ENCODE results near the gene ABCC3.

Gene ABCC3

GRCh38 chr17:50604513-50604912 is 30.2 kb upstream of the ABCC3 start:
- DNase-seq (ENCODE audit: low read depth in 2 of 2), result no peak

DNA sequence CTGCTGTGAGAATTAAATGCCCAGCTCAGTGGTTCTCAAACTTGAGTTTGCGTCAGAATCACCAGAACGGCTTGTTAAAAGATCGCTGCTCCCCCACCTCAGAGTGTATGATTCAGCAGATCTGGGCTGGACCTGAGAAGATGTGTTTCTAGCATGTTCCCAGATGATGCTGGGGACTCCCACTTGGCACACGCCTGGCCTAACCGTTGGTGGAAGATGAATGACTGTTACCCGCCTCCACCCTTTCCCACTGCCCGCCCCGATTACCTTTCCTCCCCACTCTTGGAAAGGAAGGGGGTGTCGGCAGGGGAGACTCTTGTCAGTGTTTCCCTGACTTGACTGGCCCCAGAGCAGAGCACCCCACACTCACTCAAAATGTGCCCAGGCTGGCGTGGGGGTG is 29.3 kb upstream of the ABCC3 start:
- DNase-seq (ENCODE audit: low read depth in 2 of 2), result no peak

DNA sequence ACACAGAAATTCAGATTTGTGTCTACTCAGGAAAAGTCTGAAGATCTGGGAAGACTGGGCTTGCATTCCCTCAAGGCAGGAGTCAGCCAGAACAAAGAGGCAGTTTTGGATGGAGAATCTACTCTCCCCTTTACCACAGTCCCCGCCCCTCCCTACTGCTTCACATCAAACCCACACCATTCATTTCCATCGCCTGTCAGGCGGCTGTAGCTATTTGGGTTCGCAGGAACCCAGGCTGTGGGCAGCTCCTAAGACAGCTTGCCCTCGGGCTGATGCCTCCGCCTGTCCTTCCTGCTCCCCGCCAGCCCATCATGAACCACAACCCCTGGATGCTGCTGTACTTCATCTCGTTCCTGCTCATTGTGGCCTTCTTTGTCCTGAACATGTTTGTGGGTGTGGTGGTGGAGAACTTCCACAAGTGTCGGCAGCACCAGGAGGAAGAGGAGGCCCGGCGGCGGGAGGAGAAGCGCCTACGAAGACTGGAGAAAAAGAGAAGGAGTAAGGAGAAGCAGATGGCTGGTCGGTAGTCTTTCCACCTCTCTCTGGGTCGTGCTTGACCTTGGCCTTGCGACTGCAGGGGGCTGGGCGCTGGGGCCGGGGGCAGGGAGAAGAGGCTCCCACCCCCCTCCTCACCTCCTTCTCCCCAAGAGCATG is 27.0 kb upstream of the ABCC3 start:
- no peak for DNase-seq (ENCODE audit: low read depth in 2 of 2)

DNA sequence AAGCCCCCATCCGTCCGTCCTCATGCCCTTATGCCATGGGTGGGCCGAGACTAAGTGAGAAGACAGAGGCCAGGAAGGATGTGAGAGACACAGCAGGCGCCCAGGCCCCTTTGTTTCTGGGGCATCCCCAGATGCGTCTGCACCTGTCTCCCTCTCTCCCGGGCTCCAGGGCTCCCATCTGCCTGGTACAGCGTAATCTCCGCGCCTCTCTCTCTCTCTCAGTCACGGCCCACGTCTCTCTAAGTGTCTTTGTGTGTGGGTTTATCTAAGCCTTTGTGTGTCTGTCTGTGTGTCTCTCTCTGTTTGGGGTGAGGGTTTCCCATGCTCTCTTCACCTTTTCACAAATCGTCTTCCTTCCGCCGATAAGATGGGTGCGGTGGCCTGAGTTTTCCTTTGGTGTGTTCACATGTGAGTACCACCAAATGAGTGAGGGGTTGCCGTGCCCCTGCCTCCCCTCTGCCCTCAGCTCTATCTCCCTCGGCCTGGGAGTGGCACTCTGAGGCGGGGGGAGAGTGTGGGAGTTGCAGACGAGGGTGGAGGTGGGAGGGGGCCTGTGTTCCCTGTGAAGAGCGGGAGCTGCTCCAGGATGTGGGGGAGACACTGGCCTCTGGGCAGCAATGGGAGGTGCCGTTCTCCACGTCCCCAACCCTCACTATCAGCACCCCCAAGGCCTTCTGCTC is 25.8 kb upstream of the ABCC3 start:
- no peak for DNase-seq (ENCODE audit: low read depth in 2 of 2)

DNA sequence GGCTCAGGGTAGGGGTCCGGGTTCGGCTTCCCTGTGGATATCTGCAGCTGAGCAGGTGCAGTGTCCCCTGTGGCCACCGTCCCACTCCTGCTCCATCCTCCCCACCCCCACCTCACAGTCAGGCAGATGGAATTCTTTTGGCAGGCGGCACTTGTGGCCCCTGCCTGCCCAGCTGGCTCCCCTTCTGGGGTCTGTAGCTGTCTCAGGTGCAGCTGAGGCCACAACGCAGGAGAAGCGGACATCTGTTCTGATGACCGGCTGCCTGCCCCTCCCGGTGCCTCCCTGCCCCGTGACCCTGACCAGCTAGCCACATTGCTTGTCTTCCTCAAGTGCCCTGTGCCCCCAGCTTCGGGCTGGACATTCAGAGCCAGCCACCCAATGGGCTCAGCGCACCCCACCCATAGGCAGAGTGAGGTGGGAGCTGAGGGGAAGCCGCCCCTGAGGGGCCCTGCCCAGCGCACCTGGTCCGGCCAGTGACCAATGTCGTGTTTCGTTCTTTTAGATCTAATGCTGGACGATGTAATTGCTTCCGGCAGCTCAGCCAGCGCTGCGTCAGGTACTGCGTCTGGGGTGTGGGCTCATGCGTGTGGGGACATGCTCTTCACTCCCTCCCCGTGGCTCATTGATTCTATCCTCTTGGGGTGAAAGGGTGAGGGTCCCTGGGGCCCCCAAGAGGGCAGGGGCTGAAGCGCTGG is 25.2 kb upstream of the ABCC3 start:
- no peak for DNase-seq (ENCODE audit: low read depth in 2 of 2)

DNA sequence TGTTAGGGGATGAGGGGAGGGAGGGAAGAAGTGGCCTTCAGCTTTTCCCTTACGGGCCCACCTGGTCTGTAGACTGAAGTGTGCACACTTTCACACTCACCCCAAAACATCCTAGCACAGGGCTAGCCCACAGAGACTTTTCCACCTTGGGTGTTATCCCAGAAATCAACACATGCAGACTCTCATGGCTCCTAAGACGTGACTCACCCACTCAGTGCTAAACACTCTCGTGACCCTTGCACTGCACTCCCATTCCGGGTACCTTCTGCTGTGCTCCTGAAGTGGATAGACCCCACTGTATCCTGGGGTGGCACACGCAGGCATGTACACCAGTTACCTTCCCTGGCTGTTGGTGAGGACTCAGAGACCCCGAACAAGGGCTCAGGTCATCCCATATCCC is 23.0 kb upstream of the ABCC3 start:
- DNase-seq (ENCODE audit: low read depth in 2 of 2), result no peak

DNA sequence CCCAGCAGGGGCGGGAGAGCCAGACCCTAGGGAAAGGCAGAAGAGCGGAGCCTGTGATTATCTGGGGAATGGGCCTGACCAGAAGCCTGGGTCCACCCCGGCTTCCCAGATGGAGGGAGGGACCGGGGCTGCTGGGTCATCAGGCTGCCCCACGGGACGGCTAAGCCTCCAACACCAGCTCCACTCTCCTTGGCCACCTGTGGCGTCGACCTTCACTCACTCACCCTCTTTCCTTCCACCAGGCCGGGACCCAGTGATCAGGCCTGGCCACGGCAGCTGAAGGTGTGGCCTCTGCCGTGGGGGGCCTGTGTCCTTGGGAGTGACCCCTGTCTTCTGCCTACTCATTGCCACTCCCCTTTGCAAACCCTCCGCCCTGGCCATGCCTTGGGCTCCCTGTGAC is 22.4 kb upstream of the ABCC3 start:
- no peak for DNase-seq (ENCODE audit: low read depth in 2 of 2)

DNA sequence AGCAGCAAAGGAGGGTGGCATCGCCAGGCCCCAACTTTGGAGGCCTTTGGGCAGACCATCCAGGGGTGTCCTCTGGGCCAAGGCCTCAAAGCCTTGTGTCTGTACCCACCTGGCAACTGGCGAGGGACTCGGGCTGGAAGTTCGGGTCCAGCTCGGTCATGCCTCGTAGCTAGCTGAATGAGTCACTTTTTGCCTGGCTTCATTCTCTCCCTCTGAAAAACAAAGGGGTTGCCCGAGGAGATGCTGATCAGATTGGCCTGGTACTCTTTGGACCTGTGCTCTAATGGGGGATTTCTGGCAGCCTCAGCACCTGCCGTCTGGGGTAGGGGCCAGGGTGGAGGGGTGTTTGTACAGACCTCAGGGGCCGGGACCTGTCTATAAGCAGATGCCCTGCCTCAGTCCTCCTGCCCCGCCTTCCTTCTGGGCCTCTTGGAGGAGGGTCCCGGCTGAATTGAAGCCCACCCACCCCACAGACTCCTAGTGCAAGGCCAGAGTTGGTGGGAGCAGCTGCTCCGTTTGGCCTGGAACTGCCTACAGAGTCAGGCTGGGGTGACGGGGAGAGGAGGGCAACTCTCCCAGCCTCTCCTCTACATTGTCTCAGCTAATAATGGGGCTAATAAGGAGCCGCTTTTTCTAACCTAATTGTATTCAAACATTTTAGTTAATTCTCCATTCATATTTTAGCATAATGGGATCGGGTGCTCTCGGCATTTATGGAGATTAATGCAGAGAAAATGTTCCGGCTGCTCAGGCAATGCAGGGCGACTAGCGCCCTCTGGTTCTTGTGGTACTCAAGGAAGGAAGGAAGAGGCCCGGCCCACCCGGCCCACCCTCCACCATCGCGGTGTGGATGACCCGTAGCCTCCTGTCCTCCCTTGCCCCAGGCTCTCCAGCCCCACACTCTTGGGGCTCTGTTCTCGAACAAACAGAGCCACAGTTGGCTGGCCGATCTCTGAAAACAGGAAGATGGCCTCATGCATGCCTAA is 21.4 kb upstream of the ABCC3 start:
- DNase-seq (ENCODE audit: low read depth in 2 of 2), result no peak

DNA sequence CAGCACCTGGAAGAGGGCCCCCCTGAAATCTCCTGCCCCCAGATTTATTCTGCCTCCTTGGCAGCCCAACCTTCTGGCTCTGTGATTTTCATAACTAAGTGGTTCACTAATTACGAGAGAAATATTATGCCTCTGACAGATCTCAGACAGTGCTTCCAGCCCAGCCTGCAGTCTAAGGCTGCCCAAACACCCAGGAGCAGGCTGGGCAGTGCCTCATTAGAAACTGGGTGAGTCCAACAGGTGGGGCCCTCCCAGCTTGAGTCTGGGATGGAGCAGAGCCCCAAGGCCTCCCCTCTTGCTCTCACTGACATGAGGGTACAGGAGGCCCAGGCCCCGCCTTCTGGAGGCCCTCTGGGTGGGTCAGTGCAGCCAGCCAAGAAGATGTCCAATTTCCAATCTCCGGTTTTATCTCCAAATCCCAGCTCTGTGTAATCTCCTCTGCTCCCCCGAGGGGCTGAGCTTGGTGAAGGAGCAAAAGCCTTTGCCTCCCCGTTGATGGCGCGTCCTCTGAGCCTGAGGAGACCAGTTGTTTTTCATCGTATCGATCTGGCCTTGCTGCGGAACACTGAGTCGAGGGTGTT is 20.1 kb upstream of the ABCC3 start:
- no peak for DNase-seq (ENCODE audit: low read depth in 2 of 2)

GRCh38 chr17:50615828-50616227 is 18.9 kb upstream of the ABCC3 start:
- no peak for DNase-seq (ENCODE audit: low read depth in 2 of 2)

- DNase-seq (ENCODE audit: low read depth in 2 of 2), result no peak
Measured at GRCh38 chr17:50618300-50618699, 16.4 kb upstream of the ABCC3 start.

DNA sequence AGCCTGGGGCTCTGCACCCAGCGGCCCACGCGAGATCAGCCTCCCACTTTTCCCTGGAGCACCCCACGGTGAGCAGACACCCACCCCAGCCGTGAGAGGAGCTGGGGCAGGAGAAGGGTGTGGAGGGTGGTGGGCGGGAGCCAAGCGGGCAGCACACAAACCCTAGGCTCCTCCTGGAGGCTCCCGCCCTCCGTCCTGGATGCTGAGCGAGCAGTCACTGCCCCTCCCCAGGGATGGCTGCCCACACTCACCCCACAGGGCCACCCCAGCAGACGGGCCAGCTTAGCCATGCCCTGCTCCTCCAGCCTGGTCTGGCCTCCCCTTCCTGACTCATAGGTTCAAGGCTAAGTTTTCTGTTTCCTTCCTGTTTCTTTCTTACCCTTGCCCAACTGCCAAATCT is 15.7 kb upstream of the ABCC3 start:
- no peak for DNase-seq (ENCODE audit: low read depth in 2 of 2)

DNA sequence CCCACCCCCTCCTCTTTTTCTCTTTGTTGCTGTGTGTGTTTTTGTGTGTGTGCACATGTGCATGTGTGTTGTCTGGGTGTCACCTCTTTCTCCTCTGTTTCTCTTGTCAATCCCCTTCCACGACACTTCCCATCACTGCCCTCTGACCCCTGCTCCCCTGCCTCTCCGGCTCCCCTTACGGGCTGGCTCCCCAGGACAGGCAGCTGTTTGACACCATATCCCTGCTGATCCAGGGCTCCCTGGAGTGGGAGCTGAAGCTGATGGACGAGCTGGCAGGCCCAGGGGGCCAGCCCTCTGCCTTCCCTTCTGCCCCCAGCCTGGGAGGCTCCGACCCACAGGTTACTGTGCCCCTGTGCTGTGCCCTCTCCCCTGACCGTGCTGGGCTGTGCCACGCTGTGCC is 15.2 kb upstream of the ABCC3 start:
- no peak for DNase-seq (ENCODE audit: low read depth in 2 of 2)

- no peak for DNase-seq (ENCODE audit: low read depth in 2 of 2)
Measured at GRCh38 chr17:50620237-50620636, 14.4 kb upstream of the ABCC3 start.

GRCh38 chr17:50620858-50621257 is 13.8 kb upstream of the ABCC3 start:
- DNase-seq (ENCODE audit: low read depth in 2 of 2), result no peak

DNA sequence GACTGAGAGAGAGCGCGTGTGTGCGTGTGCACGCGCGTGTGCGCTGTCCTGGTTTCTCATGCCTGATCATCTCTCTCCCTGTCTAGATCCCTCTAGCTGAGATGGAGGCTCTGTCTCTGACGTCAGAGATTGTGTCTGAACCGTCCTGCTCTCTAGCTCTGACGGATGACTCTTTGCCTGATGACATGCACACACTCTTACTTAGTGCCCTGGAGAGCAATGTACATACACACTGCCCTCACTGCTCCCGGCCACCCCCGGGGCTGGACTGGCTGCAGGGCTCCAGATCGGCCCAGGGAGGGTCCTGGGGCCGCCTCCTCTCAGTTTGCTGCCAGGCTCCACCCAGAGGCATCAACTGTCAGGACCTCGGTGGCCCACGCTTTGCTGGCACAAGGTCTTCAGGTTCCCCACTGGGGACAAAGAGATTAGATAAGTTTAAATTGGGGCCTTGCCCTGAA is 13.1 kb upstream of the ABCC3 start:
- no peak for DNase-seq (ENCODE audit: low read depth in 2 of 2)

- no peak for DNase-seq (ENCODE audit: low read depth in 2 of 2)
Measured at GRCh38 chr17:50624321-50624934, 10.3 kb upstream of the ABCC3 start.

- no peak for DNase-seq (ENCODE audit: low read depth in 2 of 2)
Measured at GRCh38 chr17:50625032-50625871, 9.4 kb upstream of the ABCC3 start.

DNA sequence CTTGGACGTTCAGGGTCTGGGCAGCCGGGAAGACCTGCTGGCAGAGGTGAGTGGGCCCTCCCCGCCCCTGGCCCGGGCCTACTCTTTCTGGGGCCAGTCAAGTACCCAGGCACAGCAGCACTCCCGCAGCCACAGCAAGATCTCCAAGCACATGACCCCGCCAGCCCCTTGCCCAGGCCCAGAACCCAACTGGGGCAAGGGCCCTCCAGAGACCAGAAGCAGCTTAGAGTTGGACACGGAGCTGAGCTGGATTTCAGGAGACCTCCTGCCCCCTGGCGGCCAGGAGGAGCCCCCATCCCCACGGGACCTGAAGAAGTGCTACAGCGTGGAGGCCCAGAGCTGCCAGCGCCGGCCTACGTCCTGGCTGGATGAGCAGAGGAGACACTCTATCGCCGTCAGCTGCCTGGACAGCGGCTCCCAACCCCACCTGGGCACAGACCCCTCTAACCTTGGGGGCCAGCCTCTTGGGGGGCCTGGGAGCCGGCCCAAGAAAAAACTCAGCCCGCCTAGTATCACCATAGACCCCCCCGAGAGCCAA is 8.6 kb upstream of the ABCC3 start:
- peak; percentile 39 to 47 for DNase-seq (ENCODE audit: low read depth in 2 of 2)

All from stimulated activated CD8-positive, alpha-beta memory T cell treated with anti-CD3 and anti-CD28 coated beads, Interleukin-15, amount 100 ng/mL, for 48 hours (primary cell).